ENCODE data around the gene BGN.

Gene BGN

DNA sequence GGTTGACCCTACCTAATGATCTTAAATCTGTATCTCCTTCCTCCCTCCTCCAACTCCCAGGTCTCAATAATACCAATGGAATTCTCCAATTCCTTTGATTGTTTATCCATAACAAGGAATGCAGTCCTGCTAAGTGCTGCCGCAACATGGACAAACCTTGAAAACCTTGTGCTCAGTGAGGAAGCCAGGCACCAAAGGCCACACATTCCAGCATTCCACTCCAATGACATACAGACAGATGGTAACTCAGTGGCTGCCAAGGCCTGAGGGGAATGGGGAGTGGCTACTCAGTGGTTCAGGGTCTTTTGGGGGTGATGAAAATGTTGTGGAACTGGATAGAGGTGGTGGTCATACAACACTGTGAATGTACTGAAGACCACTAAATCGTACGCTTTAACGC is 34.8 kb upstream of the BGN start:
- FAIRE-seq (no peak), DNase-seq (ENCODE audit: low spot score) (no peak)

DNA sequence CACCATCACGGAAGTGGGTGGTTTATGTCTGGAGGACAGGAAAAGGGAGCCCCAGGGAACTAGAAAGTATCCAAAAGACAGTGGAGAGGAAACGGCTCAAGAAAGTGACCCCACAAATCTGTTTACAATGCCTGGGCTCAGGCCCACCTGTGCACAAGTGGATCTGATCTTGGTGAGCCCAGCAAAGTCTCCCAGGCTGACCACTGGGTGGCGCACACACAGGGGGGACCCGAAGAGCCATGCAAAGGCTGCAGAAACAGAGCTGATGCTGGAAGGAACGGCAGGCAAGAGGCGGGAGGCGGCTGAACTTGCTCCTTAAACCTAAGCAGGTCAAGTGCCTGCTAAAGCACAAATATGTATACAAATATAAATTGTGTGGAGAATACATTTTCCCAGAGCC is 34.0 kb upstream of the BGN start:
- FAIRE-seq (no peak), DNase-seq (ENCODE audit: low spot score) (peak; percentile 61)

DNA sequence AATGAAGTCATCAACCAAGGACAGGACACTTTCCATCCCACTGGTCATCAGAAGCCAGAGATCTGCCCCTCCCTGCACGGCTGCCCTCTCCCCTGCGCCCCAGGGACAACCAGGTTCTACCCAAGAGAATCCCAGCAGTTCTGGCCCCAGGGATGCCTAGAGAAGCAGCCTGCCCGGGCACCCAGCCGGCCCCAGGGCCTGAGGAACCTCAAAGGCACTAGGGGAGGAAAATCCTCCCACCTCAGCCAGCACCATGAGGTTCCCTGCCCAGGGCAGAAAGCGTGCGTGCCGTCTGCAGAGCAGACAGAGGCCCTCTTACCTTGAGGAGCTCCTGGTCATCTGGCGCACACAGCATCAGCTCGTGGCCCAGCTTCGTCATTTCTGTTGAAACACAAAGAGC is 32.5 kb upstream of the BGN start:
- DNase-seq (ENCODE audit: low spot score), result no peak
- FAIRE-seq, result no peak

DNA sequence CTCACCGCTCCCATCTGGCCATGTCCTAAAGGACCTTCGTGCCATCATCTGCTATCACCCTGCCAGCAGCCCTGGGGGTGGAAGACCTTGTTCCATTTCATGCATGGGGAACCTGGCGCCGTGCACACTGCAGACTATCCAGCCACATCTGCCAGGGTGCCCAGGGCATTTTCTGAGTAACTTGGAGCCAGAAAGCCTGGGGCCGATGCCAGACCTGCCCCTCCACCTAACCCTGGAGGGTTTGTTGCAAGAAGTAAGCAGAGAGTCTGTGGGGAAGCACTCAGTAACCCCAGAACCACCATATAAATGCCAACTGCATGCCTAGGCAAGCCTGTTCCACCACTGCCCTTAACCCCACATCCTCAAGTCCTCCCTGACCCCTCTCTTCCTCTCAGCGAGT is 31.7 kb upstream of the BGN start:
- FAIRE-seq (no peak), DNase-seq (ENCODE audit: low spot score) (no peak)

DNA sequence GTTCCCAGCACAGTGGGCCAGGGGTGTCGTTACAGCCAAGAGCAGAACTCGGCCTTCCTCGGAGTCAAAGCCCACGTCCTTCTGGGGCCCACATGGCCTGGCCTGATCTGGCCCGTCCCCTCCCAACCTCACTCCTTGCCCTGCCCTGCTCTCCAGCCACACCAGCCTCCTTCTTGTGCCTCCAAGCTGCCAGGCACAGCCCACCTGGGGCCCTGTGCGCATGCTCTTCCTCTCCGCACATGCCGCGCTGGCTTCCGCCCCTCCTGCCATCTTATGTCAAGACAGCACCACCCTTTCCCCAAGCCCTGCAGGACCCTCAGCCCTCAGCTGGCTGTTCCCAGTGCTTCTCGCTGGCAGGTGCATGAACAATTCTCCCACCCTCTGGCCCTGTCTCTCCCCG is 31.2 kb upstream of the BGN start:
- FAIRE-seq, result no peak
- no peak for DNase-seq (ENCODE audit: low spot score)

DNA sequence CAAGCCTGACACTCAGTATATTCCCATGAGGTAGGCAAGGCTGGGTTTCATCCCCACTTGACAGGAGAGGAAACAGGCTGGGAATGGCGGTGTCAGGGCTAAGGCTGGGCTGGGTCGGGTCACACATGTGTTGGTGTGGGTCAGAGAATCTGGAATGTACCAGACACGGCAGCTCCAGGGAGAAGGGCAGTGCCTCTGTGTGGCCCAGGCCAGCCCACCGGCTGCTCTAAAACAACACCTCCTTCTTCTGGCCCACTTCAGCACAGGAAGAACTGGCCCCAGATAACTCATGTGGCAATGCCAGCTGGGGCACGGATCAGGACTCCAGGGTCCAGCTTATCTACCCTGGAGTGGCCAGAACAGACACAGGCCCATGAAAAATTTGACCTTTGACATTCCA is 30.7 kb upstream of the BGN start:
- FAIRE-seq (no peak), DNase-seq (ENCODE audit: low spot score) (no peak)

DNA sequence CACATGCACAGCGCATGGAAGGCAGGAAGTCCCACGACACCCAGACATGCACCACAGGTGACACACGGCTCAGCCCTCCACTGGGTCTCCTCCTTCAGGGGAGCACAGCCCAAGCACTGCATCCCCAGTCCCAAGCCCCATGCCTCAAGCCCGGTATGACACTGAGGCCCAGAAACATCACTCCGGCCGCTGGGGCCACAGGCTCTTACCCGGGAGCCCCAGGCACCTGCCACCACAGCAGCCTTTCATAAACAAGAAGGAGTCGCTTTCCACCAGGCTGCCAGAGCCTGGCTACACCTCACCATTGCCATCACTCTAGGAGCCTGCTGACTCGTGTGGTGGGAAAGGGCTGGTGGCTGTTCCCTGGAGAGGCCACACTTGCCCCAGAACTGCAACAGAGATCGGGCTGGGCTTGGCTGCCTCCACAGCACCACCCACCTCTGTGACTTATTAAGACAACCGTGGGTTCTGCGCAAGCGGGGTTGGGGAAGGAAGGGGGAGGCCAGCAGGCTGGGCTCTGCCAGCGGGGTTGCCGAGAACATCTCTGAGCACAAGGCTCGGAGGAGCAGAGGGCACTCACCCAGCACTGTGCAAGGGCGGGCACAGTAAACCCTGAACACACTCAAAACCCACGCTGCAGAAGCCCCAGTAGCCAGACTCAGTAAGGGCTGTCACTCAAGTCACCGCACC is 28.9 kb upstream of the BGN start:
- FAIRE-seq (no peak), DNase-seq (ENCODE audit: low spot score) (no peak)

DNA sequence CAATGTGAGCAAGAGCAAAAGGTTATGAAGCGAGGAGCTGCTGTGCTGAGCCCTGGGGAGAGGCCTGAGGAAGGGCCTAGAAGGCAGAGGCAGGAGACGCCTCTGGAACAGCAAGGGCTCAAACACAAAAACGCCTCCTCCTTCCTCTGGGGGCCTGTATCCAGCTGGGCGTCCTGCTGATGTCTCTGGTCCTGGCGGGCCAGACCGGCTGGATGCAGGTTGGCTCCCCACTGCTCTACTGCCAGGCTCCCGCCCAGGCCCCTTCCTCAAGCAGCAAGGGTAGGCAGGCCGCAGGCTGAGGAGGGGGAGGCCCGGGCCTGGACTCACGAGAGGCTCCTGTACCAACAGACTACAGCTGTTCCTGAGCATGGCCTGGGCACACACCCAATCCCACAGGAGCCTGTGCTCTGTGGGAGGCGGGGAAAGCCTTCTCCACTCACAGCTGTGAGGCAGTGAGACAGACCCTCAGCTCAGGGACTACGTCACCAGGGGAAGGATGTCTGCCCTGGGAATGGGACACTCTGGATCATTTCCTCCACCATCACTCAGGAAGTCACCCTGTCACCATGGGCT is 26.7 kb upstream of the BGN start:
- DNase-seq (ENCODE audit: low spot score) (no peak), FAIRE-seq (no peak)

DNA sequence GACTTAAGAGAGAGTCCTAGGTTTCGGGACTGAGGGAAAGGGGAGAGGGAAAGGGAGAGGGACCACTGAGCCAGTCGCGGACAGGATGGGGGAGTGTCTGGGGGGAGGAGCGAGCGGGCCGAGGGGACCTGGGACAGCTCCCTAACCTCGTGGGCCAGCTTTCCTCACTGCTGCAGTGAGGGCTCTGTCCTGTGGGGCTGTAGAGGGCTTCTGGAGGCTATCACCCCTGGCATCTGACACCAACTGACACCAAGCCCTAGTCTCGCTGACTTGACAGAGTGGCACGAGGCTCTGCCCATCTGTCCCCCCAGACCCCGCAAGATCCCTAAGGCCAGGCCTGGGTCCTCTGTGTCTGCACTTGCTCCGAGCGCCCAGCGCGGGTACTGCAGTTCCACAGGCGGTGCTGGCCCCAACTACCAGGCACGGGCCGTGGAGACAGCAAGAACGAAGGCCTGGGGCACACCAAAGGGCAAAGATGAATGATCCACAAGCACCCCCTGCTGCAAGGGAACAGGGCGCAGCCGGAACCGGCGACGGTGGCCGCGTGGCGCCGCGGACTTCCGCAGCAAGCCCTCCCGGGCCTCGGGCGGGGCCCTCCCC is 24.9 kb upstream of the BGN start:
- FAIRE-seq (no peak), DNase-seq (ENCODE audit: low spot score) (peak; percentile 42)

DNA sequence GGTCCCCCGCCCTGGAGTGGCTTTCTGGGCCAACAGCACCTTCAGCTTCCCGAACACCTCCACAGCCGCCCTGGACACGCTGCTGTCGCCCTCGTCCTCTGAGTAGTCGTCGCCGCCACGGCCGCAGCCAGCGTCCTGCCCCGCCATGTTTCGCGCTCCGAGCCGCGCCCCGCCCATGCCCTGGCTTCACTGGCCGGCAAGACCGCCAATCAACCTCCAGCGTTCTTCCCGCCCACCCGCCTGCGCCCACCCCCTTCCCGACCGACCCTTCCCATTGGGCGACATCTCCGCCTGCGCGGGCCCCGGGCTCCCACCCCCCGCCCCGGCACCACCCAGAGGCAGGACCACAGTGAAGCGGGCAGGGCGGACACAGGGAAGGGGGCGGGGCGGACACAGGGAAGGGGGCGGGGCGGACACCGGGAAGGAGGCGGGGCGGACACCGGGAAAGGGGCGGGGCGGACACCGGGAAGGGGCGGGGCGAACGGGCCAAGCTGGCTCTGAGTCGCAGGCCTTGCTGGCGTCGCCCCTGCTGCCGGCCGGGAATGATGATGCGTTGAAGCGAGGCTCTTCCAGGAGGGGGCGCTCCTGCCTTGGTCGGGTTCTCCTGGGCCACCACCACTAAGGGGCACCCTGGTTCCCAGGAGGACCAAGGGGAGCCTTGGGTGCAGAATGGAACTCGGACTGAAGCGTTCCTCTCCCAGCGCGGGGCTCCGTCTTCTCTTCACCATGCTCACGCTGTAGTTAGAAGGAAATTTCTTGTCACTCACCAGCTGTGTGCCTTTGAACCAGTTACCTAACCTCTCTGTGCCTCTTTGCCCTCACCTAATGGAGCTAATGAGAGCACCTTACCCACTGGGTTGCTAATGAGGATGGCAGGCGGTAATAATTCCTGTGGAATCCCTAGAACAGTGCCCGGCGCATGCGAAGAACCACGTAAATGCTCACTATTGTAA is 24.1 kb upstream of the BGN start, which contains the start of gene HAUS7:
HAUS7 (minus strand) TSS at position 166 of the 953 bp plus-strand sequence; CDS start at position 147, 19 bp downstream.
- peak; percentile 95 for DNase-seq (ENCODE audit: low spot score)
- FAIRE-seq, result peak; percentile 86

DNA sequence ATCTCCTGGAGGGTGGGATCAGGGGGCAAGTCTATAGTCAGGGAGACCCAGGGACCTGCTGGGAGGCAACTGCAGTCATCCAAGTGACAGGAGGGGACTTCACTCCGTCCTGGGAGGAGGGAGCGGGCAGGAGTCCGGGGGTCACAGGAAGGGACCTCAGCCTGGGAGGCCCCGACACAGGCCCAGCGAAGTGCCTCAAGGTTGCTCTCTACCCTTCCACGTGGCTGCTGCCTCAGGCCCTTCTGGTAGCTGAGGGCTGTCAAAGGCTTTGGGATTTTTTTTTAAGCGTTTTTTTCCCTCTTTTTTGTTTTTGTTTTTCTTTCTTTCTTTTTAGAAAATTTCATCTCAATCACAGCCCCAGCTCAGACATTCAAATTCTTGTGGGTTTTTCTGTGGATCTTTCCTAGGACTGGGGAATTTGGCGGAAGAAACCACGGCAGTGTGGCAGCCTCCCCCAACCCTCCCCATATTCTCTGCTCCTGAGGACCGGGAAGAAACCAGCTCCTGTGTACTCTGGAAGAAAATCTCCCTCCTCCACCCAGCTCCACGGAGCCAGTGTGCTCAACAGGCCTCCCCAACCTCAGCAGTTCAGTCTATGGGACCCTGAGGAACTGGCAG is 23.0 kb upstream of the BGN start:
- DNase-seq (ENCODE audit: low spot score) (no peak), FAIRE-seq (no peak)

DNA sequence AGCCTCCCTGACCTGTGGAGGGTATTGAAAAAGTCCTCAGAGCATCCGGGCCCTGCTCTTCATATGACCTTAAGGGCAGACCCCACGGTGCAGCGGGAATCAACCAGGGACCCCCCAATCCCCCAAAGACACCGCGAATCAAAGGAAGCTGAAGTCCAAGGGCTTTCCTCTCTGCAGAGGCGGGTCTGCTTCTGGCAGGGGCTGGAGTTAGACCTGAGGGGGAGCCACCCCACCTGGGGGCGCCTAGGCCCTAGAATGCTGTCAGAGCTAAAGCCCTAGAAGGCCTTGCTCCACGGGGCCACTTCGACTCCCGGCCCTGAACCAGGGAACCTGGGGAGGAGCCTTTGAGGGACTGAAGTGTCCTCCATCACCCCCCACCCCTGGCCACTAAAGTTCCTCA is 21.7 kb upstream of the BGN start:
- no peak for DNase-seq (ENCODE audit: low spot score)
- FAIRE-seq, result no peak

DNA sequence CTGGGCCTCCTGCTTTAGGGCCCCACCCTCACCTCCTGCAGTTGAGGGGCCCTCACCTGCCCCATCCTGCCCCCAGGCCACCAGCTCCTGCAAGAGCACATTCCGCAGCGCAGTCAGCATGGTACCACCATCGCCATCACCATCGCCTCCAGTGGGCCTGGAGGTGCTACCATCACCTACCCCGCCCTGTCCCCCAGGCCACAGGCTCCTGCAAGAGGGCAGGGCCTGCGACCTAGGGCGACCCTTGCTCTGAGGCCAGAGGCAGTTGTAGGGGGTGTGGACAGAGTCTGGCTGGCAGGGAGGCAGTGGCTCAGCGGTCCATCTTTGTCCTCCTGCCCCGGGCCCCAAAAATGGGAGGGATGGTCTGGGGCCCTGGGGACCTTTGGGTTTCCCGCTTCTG is 20.5 kb upstream of the BGN start:
- FAIRE-seq (no peak), DNase-seq (ENCODE audit: low spot score) (no peak)

DNA sequence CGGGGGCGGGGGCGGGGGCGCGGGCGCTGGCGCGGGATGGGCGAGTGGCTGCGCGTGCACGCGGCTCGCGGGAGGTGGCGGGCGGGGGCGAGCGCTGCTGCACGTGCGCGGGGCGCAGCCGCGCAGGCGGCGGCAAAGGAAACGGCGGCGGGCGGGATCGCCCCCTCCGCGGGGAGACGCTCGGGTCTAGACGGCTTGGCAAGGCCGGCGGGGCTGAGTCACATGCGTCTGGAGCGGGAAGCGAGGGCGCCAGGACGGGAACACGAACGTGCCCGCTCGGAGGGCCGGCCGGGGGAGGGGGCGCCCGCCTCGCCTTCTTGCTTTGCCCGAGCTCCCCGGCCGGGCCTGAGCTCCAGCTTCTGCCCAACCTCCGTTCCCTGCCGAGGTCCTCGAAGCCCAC is 20.1 kb upstream of the BGN start:
- FAIRE-seq (no peak), DNase-seq (ENCODE audit: low spot score) (peak; percentile 71)

DNA sequence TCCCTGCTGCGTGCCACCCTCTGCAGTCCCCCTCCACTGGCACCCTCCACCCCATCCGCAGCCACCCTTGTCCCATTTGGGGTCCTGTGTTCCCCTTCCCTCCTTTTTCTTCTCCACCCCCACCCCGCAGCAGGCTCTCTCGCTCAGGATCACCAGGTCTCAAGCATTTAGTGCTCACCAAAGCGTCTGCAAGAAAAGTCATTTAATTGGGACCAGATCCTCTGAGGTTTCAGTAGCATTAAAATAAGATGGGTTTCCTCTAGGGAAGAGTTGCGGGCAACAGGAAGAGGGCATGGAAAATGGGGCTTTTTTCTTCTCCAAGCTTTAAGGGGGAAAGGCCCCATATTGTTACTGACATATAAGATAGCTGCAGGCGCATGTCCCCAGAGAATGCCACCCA is 19.5 kb upstream of the BGN start:
- DNase-seq (ENCODE audit: low spot score), result no peak
- FAIRE-seq, result no peak

DNA sequence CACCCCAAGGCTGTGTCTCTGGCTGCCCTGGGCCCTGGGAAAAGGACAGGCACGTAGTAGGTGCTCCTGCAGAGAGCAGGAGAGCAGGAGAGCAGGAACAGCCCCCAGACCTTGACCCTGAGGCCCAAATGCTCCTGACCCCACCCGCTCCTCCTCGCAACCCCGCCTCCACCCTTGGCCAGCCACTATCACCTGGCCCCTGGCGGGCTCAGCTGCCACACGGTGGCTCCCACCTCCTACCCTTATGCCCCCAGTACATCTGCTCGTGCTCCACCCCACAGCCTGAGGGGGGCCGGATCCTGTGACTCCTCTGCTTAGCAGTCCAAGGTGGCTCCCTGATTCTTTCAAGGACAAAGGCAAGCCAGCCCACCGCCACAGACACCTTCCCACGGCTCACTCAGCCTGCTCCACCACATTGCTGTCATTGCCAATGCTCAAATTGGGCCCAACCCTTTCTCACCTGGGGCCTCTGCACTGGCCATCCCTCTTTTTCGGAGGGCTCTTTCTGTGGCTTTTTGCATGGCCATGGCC is 19.0 kb upstream of the BGN start:
- no peak for DNase-seq (ENCODE audit: low spot score)
- no peak for FAIRE-seq

DNA sequence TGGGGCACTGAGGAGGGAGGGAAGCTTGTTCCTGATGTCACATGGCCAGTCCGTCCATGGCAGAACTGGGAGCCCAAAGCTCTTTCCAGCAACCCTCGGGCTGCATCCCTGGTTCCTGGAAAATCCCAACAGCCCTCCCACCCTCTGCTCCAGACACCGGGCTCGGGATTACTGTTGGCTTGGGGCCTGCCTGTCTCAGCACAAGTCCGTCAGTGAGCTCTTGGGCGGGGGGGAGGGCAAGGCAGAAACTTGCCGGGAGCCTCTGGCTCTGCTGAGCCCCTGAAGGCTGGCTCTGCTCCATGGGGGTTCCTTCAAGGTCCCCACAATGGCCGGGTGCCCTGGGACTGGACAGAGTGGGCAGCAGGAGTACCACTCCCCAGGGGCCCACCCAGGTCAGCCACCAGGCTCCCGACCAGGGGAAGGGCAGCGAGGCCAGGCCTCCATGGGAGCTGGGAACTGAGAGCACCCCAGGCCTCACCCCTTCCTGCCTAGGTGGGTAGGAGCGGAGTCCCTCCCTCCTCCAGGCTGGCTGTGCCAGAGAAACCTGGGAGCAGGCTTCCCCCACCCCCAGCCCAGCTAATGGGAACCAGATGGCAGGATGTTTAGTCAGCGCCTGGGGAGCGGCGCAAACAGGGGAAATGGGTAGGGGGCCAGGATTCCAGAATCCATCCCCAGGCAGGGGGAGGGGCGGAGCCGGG is 18.0 kb upstream of the BGN start:
- DNase-seq (ENCODE audit: low spot score) (no peak), FAIRE-seq (no peak)

DNA sequence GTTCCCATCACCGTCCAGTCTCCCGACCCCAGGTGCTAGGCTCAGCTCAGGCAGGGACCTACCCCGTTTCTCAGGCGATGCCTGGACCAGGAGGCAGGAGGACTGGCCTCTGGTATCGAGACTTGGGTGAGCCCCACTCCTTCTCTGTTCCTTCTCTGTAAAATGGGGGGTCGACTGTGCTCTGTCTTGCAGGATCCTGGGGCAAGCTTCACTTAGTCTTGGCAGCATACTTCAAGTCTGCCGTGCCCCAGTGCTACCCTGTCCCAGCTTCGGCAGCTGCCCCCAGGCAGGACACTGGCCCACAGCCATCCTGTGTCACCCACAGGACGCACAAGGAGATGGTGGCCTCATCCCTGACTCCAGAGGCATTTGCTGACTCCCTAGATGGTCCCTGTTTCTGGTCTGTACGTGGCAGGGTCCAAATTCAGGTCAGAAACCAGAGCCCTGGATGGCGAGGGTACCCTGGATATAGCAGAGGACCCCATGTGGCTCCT is 17.4 kb upstream of the BGN start:
- DNase-seq (ENCODE audit: low spot score) (no peak), FAIRE-seq (no peak)

DNA sequence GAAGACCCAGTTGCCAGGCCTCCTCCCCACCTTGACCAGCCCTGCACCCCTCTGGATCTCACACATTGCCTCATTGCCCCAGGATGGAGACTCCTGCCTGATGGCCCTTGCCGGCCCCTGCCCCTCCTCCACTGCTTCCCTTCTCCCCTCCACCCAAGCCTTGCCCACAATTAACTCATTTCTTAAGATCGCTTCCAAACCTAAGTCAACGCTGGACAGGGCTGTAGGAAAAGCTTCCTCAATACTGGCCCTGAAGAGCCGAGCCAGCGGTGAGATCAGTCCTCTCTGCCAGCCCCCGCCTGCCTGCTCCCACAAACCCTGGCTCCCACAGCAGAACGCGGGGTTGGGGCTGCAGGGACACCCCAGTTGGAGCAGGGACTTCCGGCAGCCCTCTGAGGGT is 16.9 kb upstream of the BGN start:
- FAIRE-seq (no peak), DNase-seq (ENCODE audit: low spot score) (no peak)

DNA sequence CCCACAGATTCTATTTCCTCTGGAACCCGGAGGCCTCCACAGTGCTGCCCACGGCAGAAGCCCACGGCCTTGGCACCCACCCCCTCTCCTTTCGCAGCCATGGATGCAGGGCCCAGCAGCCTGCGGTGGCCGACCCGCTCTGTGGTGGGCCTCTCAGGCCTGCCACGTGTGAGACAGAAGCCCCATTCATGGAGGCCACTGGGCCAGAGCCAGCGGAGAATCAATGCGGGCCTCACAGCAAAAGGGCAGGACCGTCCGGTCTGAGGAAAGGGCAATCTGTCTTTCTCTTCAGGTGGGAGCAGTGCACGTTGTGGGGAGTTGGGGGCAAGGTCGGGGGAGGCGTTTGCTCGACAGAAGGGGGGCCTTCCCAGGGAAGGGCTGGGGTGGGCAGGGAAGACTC is 16.0 kb upstream of the BGN start:
- DNase-seq (ENCODE audit: low spot score) (no peak), FAIRE-seq (no peak)

DNA sequence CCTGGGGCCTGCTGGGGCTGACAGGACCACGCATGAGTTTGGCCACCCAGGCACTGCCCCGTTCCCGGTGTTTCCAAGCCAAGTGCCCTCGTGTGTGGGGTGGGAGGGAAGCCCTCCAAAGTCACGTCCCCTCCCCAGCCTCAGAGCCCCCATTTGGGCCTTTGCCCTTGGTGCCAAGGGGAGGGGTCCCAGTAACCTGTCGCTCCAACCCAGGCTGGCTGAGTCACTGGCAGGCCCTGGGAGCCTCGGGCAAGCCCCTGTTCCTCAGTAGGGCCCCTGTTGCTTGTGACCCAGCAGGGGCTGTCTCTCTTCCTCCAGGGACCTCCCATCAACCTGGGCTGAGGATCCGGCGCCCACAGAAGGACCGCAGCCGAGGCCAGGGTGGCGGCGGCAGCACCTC is 13.7 kb upstream of the BGN start:
- no peak for FAIRE-seq
- no peak for DNase-seq (ENCODE audit: low spot score)
